ENCODE measurements around the gene CARD11.
A peak's percentile ranks its signal among the peaks of the same experiment; 100 is the strongest.
"Not testable (repeated sequence)": the region's sequence is repeated elsewhere in the genome, so short reads cannot be mapped to it uniquely, and the experiment has no call there.

CARD11 gene

GRCh38 chr7:3064067-3064466, 20.4 kb upstream of the CARD11 start:
- no peak for DNase-seq (ENCODE audit: low read depth)

GRCh38 chr7:3063016-3063753, 19.5 kb upstream of the CARD11 start:
- DNase-seq (ENCODE audit: low read depth), result no peak

DNA sequence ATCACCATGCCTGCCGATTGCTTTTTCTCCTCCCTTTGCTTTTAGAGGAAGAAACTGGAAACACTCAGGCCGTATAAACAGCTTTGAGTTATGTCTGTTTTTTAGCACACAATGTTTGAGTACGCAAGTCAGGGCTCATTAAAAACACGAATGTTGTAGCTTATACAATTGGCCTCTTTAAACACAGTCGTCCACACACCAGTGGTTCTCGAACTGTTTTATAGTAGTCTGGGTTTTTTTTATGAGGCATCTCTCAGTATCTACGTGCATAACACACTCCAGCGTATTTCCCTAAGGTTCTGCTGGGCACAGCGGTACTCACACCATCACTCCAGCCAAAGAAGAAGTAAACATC, 13.4 kb upstream of the CARD11 start:
- DNase-seq (ENCODE audit: low read depth), result no peak

GRCh38 chr7:3056234-3057065, 12.8 kb upstream of the CARD11 start:
- no peak for DNase-seq (ENCODE audit: low read depth)

- no peak for DNase-seq (ENCODE audit: low read depth)
Observed at GRCh38 chr7:3055626-3056025, 12.0 kb upstream of the CARD11 start.

DNA sequence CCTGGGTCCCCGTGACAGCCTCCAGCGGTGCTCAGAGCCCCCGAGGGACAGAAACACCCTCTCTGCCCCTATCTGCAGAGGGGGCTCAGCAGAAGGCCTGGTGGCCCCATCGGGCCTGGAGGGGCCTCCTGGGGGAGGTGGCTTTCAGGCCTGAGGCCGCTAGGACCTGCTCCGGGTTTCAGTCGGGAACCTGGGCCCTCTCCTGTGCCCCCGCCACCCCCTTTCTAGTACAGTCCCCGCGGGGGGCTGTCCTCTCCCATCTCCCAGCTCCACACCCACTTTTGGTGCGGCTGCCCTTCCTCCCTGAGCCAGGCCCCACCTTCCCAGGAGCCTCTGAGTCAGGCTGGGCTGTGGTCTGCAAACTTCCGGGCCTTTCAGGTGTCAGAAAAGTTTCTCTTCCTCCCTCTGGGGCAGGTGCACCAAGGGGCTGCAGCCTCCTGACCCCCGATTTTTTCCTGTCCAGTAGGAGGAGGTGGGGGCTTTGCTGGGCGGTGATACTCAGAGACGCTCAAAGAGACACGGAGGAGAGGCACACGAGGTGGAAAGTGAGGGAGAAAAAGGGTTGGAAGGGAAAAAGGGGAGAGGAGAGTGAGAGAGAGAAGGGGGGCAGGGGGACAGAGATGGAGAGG, 692 bp downstream of the CARD11 start:
- DNase-seq (ENCODE audit: low read depth), result no peak

- DNase-seq (ENCODE audit: low read depth), result no peak
Observed at GRCh38 chr7:3041986-3042675, 1.5 kb downstream of the CARD11 start.

DNA sequence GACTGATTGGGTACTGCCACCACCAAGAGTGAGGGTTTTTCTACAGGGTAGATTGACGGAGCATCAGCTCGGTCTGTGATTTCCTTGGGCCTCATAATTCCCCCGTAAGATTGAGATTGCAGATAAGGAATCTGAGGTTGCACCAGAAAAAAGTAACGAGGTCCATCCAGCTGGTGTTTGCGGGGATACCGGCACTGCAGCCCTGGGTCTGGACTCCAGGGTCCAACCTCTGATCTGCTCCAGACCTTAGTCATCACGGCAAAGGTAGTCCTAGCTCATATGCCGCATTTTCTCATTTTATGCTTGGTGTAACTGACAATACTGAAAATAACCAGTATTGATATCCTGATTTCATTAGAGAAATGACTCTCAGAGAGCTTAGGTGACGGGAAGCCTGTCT, 3.9 kb downstream of the CARD11 start:
- DNase-seq (ENCODE audit: low read depth), result no peak

DNA sequence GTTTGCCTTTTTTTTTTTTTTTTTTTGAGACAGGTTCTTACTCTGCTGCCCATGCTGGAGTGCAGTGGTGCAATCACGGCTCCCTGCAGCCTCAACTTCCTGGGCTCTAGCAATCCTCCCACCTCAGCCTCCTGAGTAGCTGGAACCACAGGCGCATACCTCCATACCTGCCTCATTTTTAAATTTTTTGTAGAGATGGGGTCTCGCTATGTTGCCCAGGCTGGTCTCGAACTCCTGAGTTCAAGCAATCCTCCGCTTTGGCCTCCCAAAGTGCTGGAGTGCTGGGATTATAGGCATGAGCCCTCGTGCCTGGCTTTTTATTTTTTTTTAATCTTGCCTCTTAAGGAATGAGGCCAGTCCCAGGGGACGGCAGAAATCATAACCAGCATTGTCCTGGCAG, 5.7 kb downstream of the CARD11 start:
- DNase-seq (ENCODE audit: low read depth), result not testable (repeated sequence)

DNA sequence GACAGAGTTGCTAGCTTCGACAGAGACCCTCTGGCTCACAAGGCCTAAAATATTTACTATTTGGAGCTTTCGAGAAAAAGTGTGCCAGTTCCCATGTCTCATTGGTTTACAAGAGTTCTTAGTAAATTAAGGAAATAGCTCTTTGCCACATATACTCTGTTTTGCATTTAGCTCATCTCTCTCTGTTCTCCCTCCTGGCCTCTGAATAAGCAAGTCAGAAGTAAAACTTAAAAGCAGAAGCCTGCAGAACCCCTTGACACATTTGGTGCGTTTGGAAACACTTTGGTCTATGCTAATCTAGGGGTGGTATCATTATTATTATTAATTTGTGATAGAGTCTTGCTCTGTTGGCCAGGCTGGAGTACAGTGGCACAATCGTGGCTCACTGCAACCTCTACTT, 6.4 kb downstream of the CARD11 start:
- DNase-seq (ENCODE audit: low read depth), result no peak

GRCh38 chr7:3034591-3035150, 9.0 kb downstream of the CARD11 start:
- DNase-seq (ENCODE audit: low read depth), result no peak

- DNase-seq (ENCODE audit: low read depth), result no peak
Observed at GRCh38 chr7:3033581-3033980, 10.1 kb downstream of the CARD11 start.

GRCh38 chr7:3033136-3033535, 10.5 kb downstream of the CARD11 start:
- DNase-seq (ENCODE audit: low read depth), result no peak

- no peak for DNase-seq (ENCODE audit: low read depth)
Observed at GRCh38 chr7:3032256-3032655, 11.4 kb downstream of the CARD11 start.

- DNase-seq (ENCODE audit: low read depth), result no peak
Observed at GRCh38 chr7:3029138-3029537, 14.5 kb downstream of the CARD11 start.

GRCh38 chr7:3028758-3029093, 14.9 kb downstream of the CARD11 start:
- DNase-seq (ENCODE audit: low read depth), result no peak

- DNase-seq (ENCODE audit: low read depth), result peak; percentile 74
Observed at GRCh38 chr7:3028071-3028757, 15.5 kb downstream of the CARD11 start.

- no peak for DNase-seq (ENCODE audit: low read depth)
Observed at GRCh38 chr7:3027005-3027845, 16.4 kb downstream of the CARD11 start.

- DNase-seq (ENCODE audit: low read depth), result no peak
Observed at GRCh38 chr7:3025616-3026015, 18.1 kb downstream of the CARD11 start.

- no peak for DNase-seq (ENCODE audit: low read depth)
Observed at GRCh38 chr7:3021825-3022224, 21.8 kb downstream of the CARD11 start.

GRCh38 chr7:3021224-3021623, 22.4 kb downstream of the CARD11 start:
- DNase-seq (ENCODE audit: low read depth), result not testable (repeated sequence)
